ENCODE data around the gene HOXA1.

DNA sequence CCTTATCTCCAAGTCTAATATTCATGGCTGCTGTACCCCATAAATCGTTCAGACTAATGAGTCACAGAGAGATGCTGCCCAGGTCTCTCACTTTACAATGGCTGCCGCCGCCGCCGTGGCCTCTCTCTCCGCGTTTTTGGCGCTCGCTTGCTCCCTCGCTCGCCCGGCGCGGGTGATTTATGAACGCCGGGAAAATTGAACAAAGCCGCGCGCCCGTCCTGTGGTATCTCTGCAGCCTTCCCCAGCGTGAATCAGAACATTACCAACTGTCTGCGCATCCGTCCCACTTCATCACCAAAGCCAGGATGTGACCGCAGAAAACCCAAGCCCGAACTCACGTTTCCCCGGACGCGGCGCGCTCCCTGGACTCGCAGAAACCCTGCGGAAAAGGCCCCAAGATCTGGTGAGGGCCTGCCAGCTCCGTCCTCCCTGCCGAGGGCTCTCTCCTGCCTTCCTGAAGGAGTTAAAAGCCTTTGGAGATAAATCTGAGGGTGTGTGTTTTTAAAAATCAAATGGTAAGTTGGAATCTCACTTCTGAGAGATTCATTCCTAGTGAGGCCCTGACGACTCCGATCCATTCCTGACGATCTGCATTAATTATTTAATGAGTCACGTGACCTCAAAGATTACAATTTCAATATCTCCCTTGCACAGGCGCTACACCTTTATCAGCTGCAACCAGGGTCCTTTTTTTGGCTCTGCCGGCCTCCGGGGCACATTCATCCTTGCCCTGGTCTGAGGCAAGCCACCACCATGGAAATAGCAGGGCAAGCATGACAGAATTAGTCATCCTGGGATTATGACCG is 28.5 kb upstream of the HOXA1 start:
- no peak for TF ChIP-seq EZH2 (IDR thresholded peaks at IDR 0.05; ENCODE audit: borderline replicate concordance, low read length)
- TF ChIP-seq, protein P1, sequence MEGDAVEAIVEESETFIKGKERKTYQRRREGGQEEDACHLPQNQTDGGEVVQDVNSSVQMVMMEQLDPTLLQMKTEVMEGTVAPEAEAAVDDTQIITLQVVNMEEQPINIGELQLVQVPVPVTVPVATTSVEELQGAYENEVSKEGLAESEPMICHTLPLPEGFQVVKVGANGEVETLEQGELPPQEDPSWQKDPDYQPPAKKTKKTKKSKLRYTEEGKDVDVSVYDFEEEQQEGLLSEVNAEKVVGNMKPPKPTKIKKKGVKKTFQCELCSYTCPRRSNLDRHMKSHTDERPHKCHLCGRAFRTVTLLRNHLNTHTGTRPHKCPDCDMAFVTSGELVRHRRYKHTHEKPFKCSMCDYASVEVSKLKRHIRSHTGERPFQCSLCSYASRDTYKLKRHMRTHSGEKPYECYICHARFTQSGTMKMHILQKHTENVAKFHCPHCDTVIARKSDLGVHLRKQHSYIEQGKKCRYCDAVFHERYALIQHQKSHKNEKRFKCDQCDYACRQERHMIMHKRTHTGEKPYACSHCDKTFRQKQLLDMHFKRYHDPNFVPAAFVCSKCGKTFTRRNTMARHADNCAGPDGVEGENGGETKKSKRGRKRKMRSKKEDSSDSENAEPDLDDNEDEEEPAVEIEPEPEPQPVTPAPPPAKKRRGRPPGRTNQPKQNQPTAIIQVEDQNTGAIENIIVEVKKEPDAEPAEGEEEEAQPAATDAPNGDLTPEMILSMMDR (conservative IDR thresholded peaks at IDR 0.05 in 1 of 2, IDR thresholded peaks at IDR 0.05 in 1 of 2; ENCODE audit: extremely low read depth in 1 of 2, insufficient read depth in 1 of 2, low read depth in 1 of 2, low read length in 2 of 2): no peak

Measured in mammary epithelial cell (primary cell).